Activated gamma-delta T cell treated with anti-CD3 and anti-CD28 coated beads, Interleukin-2, amount 50 U/mL, for 16 hours (primary cell): ENCODE data around the gene SPON2.

ENCODE experiments used
- DNase-seq: peaks from one replicate; pipeline ENCODE4 v3.0.0-alpha.2; 2020; ENCODE audit warnings: low read depth

SPON2 gene

DNA sequence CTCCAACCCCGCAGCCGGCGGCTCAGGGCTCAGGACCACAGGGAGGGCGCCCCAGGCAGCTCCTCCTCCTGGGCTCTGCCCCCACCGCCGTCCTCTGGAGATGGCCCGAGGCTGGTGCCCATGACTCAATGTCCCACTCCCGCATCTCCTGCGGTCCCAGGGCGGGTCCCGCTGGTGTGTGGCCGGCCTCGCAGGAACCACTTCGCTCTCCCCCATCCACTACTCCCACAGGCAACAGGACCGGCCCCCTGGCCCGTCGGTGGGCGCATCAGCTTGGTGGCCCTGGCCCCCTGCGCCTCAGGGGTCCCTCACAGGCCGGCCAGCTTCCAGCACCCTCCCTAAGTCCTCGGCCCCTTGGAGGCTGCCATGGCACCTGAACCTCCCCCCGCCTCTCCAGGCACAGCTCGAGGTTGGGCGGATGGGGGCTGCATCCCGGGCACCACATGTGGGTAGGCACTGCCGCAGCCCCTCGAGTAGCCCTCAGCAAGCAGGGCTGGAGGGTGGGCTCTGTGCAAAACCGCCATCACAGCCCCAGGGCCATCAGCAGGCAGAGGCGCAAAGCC lies 22.8 kb upstream of the SPON2 start:
- DNase-seq = no peak

DNA sequence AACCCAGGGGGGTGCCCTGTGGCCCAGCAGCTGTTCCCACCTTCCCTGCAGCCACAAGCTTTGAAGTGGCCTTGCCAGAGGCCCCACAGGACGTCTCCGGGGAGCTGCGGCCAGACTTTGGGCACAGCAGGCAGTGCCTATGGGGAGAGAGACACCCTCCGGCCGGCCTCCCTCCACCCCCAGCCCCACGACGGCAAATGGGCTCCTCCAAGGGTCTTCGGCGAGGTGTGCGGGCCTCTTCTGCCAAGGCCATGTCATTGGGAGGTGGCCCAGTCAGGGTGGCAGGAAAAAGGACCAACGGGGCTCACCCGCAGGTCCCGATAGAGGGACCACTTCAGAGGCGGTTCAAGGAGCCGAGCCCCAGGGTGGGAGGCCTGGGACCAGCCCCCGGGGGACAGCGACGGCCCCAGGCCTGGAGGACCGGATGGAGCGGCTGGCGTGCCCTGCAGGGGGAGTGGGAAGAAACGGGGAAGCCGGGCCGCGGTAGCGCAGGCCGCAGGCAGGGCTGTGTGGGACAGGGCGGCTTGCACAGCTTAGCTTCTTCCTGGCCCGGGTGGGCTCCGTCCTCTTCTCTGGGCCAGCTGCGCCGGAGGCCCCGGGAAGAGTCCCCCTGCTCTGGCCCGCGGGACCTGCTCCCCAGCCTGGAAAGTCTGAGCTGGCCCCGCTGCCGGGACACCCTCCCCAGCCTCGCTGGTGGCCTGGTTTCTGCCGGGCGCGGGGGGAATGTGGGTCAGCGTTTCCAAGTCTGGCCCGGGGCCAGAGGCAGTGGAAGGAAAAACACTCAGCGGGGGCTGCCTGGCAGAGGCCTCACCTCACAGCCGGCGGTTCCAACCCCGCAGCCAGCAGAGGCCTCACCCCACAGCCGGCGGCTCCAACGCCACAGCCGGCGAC lies 21.9 kb upstream of the SPON2 start:
- no peak for DNase-seq

GRCh38 chr4:1193206-1194009 lies 21.0 kb upstream of the SPON2 start:
- no peak for DNase-seq

- no peak for DNase-seq
These were observed 20.3 kb upstream of the SPON2 start for GRCh38 chr4:1192493-1193205.

- no peak for DNase-seq
These were observed 19.7 kb upstream of the SPON2 start for GRCh38 chr4:1192091-1192492.

DNA sequence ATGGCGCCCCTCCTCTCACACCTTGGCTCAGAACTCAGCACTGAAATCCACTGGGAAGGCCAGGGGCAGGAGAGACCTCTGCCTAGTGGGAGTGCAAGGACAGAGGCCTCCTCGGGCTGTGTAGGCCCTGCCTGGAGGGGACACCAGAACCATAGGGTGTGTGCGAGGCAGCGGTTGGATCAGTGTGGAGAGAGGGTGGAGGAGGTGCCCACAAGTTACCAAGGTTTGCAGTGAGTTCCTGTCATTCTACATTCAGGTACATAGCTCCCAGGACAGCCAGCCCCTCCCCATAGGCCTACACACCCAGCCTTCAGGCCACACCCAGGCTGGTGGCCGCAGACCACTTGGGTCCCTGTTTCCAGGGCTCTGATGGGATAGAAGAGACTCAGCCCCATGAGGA lies 19.2 kb upstream of the SPON2 start:
- DNase-seq = no peak

DNA sequence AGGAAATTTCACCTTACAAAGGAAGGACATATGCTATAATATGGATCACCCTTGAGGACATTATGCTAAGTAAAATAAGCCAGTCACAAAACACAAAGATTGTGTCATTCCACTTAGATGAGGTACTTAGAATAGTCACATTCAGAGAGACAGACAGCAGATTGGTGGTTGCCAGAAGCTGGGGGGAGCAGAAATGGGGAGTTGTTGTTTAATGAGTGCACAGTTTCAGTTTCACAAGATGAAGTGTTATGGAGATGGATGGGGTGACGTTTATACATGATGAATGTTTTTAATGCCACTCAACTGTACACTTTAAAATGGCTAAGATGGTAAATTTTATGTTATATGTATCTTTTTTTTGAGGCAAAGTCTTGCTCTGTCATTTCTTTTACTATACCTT lies 14.8 kb upstream of the SPON2 start:
- no peak for DNase-seq

DNA sequence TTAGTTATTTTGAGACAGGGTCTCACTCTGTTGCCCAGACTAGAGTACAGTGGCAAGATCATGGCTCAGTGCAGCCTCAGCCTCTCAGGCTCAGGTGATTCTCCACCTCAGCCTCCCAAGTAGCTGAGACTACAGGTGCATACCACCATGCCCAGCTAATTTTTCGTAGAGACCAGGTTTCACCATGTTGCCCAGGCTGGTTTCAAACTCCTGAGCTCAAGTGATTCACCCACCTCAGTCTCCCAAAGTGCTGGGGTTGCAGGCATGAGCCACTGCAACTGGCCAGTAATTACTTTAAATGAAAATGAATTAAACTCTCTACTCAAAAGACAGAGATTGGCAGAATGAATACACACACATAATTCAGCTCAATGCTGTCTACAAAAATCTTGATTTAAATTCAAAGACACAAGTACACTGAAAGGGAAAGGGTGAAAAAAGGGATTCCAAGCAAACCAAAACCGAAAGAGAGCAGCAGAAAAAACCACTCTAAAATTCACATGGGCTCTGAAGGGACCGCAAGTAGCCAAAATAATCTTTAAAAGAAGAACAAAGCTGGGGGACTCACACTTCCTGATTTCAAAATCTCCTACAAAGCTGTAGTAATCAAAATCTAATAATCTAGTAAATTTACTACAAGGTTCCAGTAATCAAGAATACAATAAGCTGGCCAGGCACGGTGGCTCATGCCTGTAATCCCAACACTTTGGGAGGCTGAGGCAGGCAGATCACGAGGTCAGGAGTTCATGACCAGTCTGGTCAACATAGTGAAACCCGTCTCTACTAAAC lies 11.8 kb upstream of the SPON2 start:
- no peak for DNase-seq

DNA sequence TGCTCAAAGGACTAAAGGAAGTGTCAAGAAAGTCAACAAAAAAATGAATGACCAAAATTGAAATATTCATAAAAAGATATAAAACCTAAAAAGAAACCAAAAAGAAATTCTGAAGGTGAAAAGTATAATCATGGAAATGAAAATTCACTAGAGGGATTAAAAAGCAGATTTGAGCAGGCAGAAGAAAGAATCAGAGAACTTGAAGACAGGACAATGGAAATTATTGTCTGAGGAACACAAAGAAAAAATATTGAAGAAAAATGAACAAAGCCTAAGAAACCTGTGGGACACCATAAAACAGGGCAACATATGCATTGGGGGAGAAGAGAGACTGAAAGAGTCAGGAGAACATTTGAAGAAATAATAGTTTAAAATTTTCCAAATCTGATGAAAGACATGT lies 9.9 kb upstream of the SPON2 start:
- no peak for DNase-seq

GRCh38 chr4:1180663-1181062 lies 8.3 kb upstream of the SPON2 start:
- no peak for DNase-seq

DNA sequence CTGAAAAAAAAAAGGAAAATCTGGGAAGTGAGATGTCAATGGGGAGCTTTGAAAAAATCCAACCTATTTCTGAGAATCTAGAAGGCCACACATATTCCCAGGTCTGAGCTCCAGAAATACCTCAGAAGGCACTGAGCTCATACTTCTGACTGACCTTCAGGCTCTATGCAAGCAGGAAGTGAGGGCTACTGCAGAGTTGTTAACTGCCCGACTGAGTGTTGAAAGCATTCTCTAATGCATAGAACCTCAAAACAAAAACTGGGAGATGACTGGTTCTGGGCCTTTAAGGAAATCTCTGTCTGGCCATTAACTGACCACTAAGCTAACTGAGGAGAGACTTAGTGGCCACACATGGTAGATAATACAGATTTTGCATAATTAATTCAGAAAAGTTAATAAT lies 7.6 kb upstream of the SPON2 start:
- DNase-seq = no peak

DNA sequence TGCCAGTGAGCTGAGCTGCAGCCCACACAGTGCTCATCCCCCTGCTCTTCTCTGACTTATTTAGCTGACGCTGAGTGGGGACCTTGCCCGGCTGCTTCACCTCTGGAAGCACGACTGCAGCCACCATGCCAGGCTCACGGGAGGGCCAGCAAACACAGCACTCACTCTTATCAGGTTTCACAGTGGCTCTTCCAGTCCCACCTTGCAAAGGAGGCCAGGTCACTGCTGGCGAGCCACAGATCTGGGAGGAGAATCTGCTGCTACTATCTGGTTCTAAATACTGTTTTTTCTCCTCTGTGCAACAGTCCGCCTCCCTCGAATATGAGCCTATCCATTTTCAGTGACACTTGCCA lies 6.7 kb upstream of the SPON2 start:
- DNase-seq = no peak

GRCh38 chr4:1178300-1179088 lies 6.1 kb upstream of the SPON2 start:
- no peak for DNase-seq

DNA sequence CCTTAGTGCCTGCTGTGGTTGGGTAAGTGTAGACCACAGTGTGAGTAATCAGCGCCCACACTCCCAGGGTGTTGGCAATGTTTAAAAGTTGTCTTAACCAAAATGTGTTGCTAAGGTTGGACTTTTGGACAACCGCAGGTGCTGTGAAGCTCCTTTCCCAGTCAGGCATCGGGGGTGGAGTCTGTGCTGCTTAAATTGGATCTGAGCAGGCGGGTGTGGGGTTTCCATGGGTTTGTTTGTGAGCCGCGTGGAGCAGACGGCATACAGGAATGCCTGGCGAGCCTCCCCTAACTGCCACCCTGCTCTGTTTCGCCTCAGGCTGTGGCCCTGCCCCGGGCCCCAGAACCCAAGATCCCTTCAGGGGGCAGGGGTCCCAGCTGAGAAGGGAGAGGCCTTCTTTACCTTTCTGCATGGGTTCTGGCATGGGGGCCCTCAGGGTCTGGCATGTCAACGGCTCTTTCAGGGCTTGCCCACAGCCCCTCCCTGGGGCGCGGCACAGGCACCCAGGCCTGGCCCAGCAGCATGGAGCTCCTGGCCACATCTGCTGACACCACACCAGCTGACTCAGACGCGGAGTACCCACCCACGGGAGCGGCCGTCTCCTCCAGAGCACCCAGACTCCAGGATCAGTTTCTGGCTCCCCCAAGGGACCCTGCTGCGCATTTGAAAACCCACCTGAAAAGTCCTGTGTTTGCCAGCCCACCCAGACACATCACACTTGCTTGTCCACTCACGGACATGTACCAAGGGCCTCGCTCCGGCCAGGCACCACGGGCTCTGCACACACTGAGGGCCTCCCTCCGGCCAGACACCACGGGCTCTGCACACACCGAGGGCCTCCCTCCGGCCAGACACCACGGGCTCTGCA lies 5.1 kb upstream of the SPON2 start:
- DNase-seq = peak; percentile 63

DNA sequence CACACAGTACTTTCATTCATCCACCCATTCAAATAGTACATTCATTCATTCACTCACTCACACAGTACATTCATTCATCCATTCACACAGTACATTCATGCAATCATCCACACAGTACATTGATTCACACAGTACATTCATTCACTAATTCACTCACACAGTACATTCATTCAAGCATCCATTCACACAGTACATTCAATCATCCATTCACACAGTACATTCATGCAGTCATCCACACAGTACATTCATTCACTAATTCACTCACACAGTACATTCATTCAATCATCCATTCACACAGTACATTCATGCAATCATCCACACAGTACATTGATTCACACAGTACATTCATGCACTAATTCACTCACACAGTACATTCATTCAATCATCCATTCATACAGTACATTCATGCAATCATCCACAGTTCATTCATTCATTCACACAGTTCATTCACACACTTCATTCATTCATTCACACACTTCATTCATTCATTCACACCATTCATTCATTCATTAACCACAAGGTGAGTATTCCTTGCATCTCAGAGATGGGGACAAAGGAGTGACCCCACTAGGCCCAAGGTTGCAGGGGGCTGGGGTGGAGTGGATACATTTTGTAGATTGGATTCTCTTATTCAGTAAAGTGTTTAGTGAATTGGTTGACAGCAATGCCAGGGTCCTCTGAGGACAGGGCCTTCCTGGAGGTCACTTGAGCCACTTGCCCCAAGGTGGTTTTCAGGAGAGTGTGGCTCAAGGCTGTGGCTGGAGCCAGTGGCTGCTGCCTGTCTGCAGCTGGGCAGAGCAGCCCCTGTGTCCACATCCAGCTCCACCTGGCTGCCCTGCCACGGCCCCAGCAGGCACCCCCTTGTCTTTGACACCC lies 4.3 kb upstream of the SPON2 start:
- no peak for DNase-seq

DNA sequence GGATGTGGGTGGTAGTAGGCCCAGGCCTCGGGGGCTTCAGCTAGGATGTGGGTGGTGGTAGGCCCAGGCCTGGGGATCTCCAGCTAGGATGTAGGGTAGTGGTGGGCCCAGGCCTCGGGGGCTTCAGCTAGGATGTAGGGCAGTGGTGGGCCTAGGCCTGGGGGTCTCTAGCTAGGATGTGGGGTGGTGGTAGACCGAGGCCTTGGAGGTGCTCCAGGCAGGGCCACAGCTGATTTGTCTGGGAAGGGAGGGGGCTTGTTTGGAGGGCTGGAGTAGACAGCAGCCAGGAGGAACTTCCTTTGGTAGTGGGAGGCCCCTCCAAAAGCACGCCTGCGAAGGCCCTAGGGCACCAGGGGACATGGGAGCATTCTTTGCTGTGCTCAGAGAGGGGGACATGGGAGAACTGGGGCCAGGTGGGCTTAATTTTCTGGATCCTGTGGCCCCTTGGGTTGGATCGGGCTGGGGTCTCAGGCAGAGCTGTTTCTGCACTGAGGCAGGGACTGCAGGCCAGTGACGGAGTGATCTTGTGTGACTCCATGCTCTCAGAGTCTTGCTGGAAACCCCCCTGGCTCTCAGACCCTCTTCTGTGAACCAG lies 3.3 kb upstream of the SPON2 start:
- DNase-seq = no peak

GRCh38 chr4:1174941-1175634 lies 2.7 kb upstream of the SPON2 start:
- no peak for DNase-seq
